Right hindlimb (tissue), 1 donor: ENCODE data around the gene RHBDF1.
"Not testable (repeated sequence)": the region's sequence is repeated elsewhere in the genome, so short reads cannot be mapped to it uniquely, and the experiment has no call there.

Source experiments
- DNase-seq: peaks from one replicate; pipeline ENCODE4 v3.0.0-alpha.2; 2018

Gene RHBDF1

GRCh38 chr16:56231-56927 lies 16.1 kb downstream of the RHBDF1 start:
- no peak for DNase-seq

- no peak for DNase-seq
Observed at GRCh38 chr16:55571-56136, 16.8 kb downstream of the RHBDF1 start.

- no peak for DNase-seq
Observed at GRCh38 chr16:54237-54581, 18.2 kb downstream of the RHBDF1 start.

GRCh38 chr16:53346-54236 lies 18.8 kb downstream of the RHBDF1 start, which contains the start of the genes POLR3K and SNRNP25:
TSS of gene POLR3K (minus strand) at chr16:53608. CDS start at chr16:53586, 22 bp downstream.
TSS of gene SNRNP25 (plus strand) at chr16:53828. CDS start at chr16:54017, 189 bp downstream.
- DNase-seq, result peak; percentile 100

GRCh38 chr16:50769-51591 lies 21.5 kb downstream of the RHBDF1 start:
- DNase-seq, result no peak

GRCh38 chr16:47234-47633 lies 25.2 kb downstream of the RHBDF1 start:
- DNase-seq, result no peak

GRCh38 chr16:46510-46909 lies 25.9 kb downstream of the RHBDF1 start:
- not testable (repeated sequence) for DNase-seq

- no peak for DNase-seq
Observed at GRCh38 chr16:45454-45853, 27.0 kb downstream of the RHBDF1 start.

- no peak for DNase-seq
Observed at GRCh38 chr16:44655-45054, 27.8 kb downstream of the RHBDF1 start.

- DNase-seq, result no peak
Observed at GRCh38 chr16:43294-43693, 29.1 kb downstream of the RHBDF1 start.

GRCh38 chr16:42691-43090 lies 29.7 kb downstream of the RHBDF1 start:
- DNase-seq, result no peak

GRCh38 chr16:42069-42457 lies 30.4 kb downstream of the RHBDF1 start:
- DNase-seq, result no peak

- no peak for DNase-seq
Observed at GRCh38 chr16:41439-42068, 30.9 kb downstream of the RHBDF1 start.

GRCh38 chr16:38941-39892 lies 33.2 kb downstream of the RHBDF1 start:
- DNase-seq, result no peak

- not testable (repeated sequence) for DNase-seq
Observed at GRCh38 chr16:38206-38605, 34.2 kb downstream of the RHBDF1 start.

GRCh38 chr16:37511-37910 lies 34.9 kb downstream of the RHBDF1 start:
- no peak for DNase-seq

- DNase-seq, result no peak
Observed at GRCh38 chr16:36336-36984, 36.0 kb downstream of the RHBDF1 start.

GRCh38 chr16:35678-36305 lies 36.6 kb downstream of the RHBDF1 start:
- DNase-seq, result peak; percentile 4

- DNase-seq, result no peak
Observed at GRCh38 chr16:35011-35677, 37.3 kb downstream of the RHBDF1 start.

- DNase-seq, result peak; percentile 8
Observed at GRCh38 chr16:34648-34987, 37.8 kb downstream of the RHBDF1 start.
